Fibroblast of skin of scalp (primary cell): ENCODE results near the gene SMAD6.

Experiments
- DNase-seq: peaks from one replicate; pipeline ENCODE4 v3.0.0-alpha.2; 2013

Gene SMAD6

GRCh38 chr15:66777596-66778313 lies 75.7 kb downstream of the SMAD6 start:
- DNase-seq, result no peak

GRCh38 chr15:66778314-66778665 lies 76.3 kb downstream of the SMAD6 start:
- DNase-seq, result no peak

GRCh38 chr15:66778716-66779115 lies 76.7 kb downstream of the SMAD6 start:
- no peak for DNase-seq

- no peak for DNase-seq
These were observed 77.4 kb downstream of the SMAD6 start for GRCh38 chr15:66779331-66780009.

- DNase-seq, result peak; percentile 82
These were observed 78.3 kb downstream of the SMAD6 start for GRCh38 chr15:66780172-66780972.

GRCh38 chr15:66780973-66781718 lies 79.1 kb downstream of the SMAD6 start:
- DNase-seq, result no peak

- DNase-seq, result no peak
These were observed 80.7 kb downstream of the SMAD6 start for GRCh38 chr15:66782785-66783184.

- DNase-seq, result peak; percentile 49
These were observed 81.3 kb downstream of the SMAD6 start for GRCh38 chr15:66783314-66783713.

- no peak for DNase-seq
These were observed 81.7 kb downstream of the SMAD6 start for GRCh38 chr15:66783725-66784124.

- DNase-seq, result no peak
These were observed 82.1 kb downstream of the SMAD6 start for GRCh38 chr15:66784174-66784573.

- DNase-seq, result peak; percentile 92
These were observed 83.6 kb downstream of the SMAD6 start for GRCh38 chr15:66785637-66786036.

- DNase-seq, result no peak
These were observed 84.2 kb downstream of the SMAD6 start for GRCh38 chr15:66786222-66786621.

GRCh38 chr15:66786708-66787488 lies 84.9 kb downstream of the SMAD6 start:
- DNase-seq, result peak; percentile 55

GRCh38 chr15:66787489-66787871 lies 85.4 kb downstream of the SMAD6 start:
- no peak for DNase-seq

- DNase-seq, result no peak
These were observed 86.0 kb downstream of the SMAD6 start for GRCh38 chr15:66788024-66788423.

GRCh38 chr15:66789029-66790025 lies 87.3 kb downstream of the SMAD6 start:
- peak; percentile 83 for DNase-seq

GRCh38 chr15:66795851-66796250 lies 93.8 kb downstream of the SMAD6 start:
- DNase-seq, result no peak

GRCh38 chr15:66796343-66796742 lies 94.3 kb downstream of the SMAD6 start:
- DNase-seq, result no peak

- DNase-seq, result no peak
These were observed 95.9 kb downstream of the SMAD6 start for GRCh38 chr15:66797921-66798320.

GRCh38 chr15:66798426-66799061 lies 96.5 kb downstream of the SMAD6 start:
- peak; percentile 88 for DNase-seq
